ES-I3 (cell line): Measurements from ENCODE around the gene CCDC92.

Experiments used
- H3K36me3 ChIP-seq: 2 replicates; pipeline ENCODE4 v1.6.1; 2013; ENCODE audit warnings: mild to moderate bottlenecking, low read length, control low read depth, moderate library complexity; ENCODE audit not compliant: insufficient read depth
- H3K4me1 ChIP-seq: 2 replicates; pipeline ENCODE4 v1.6.1; 2013; ENCODE audit warnings: mild to moderate bottlenecking, control low read depth, low read length; ENCODE audit not compliant: insufficient read depth
- H3K9ac ChIP-seq: 2 replicates; pipeline ENCODE4 v1.6.1; 2013; ENCODE audit warnings: low read depth, mild to moderate bottlenecking, low read length, moderate library complexity
- H3K9me3 ChIP-seq: 2 replicates; pipeline ENCODE4 v1.6.1; 2013; ENCODE audit warnings: mild to moderate bottlenecking, low read length, moderate library complexity; ENCODE audit not compliant: control insufficient read depth, insufficient read depth

The CCDC92 gene

GRCh38 chr12:124007826-124008570 is 35.4 kb upstream of the CCDC92 start:
- H3K4me1 ChIP-seq, result peaks cover 13% of the 10 kb centered on the region; the same call in 1 of the 2 replicates
- no peaks in the 10 kb centered on the region; the same call in 1 of the 2 replicates for H3K36me3 ChIP-seq

GRCh38 chr12:124006846-124007713 is 34.4 kb upstream of the CCDC92 start:
- peaks cover 13% of the 10 kb centered on the region; the same call in 1 of the 2 replicates for H3K4me1 ChIP-seq
- H3K36me3 ChIP-seq, result no peaks in the 10 kb centered on the region
- no peak overlapping the region for H3K9ac ChIP-seq
- H3K9me3 ChIP-seq, result no peaks in the 10 kb centered on the region

More at GRCh38 chr12:124007826-124008570, 35.4 kb upstream of the CCDC92 start:
- no peaks in the 10 kb centered on the region for H3K9me3 ChIP-seq
- H3K9ac ChIP-seq, result no peak overlapping the region

- no peaks in the 10 kb centered on the region for H3K36me3 ChIP-seq
Measured at GRCh38 chr12:124006085-124006845, 33.6 kb upstream of the CCDC92 start.

GRCh38 chr12:124004233-124004875 is 31.7 kb upstream of the CCDC92 start:
- no peaks in the 10 kb centered on the region for H3K9me3 ChIP-seq
- no peaks in the 10 kb centered on the region for H3K36me3 ChIP-seq
- H3K4me1 ChIP-seq, result peaks cover 13% of the 10 kb centered on the region; the same call in 1 of the 2 replicates
- H3K9ac ChIP-seq, result no peak overlapping the region

More at GRCh38 chr12:124006085-124006845, 33.6 kb upstream of the CCDC92 start:
- Histone ChIP-seq H3K9me3 (no peaks in the 10 kb centered on the region), H3K4me1 (peaks cover 13% of the 10 kb centered on the region; the same call in 1 of the 2 replicates), H3K9ac (no peak overlapping the region)

GRCh38 chr12:124002654-124003053 is 30.0 kb upstream of the CCDC92 start:
- Histone ChIP-seq H3K4me1 (peaks cover 6% of the 10 kb centered on the region; the same call in 1 of the 2 replicates), H3K9me3 (no peaks in the 10 kb centered on the region), H3K9ac (no peak overlapping the region), H3K36me3 (no peaks in the 10 kb centered on the region)

- H3K36me3 ChIP-seq, result no peaks in the 10 kb centered on the region
- peaks cover 4% of the 10 kb centered on the region; the same call in 1 of the 2 replicates for H3K4me1 ChIP-seq
- H3K9me3 ChIP-seq, result no peaks in the 10 kb centered on the region
- no peak overlapping the region for H3K9ac ChIP-seq
Measured at GRCh38 chr12:124002021-124002644, 29.5 kb upstream of the CCDC92 start.

GRCh38 chr12:124001343-124001742 is 28.7 kb upstream of the CCDC92 start:
- no peaks in the 10 kb centered on the region for H3K4me1 ChIP-seq
- H3K9ac ChIP-seq, result no peak overlapping the region
- no peaks in the 10 kb centered on the region for H3K9me3 ChIP-seq
- H3K36me3 ChIP-seq, result no peaks in the 10 kb centered on the region

- H3K36me3 ChIP-seq, result no peaks in the 10 kb centered on the region
- no peaks in the 10 kb centered on the region for H3K4me1 ChIP-seq
- H3K9me3 ChIP-seq, result no peaks in the 10 kb centered on the region
- no peak overlapping the region for H3K9ac ChIP-seq
Measured at GRCh38 chr12:124000111-124000510, 27.5 kb upstream of the CCDC92 start.

GRCh38 chr12:123998991-123999359 is 26.3 kb upstream of the CCDC92 start:
- H3K4me1 ChIP-seq, result no peaks in the 10 kb centered on the region
- no peaks in the 10 kb centered on the region for H3K36me3 ChIP-seq
- no peaks in the 10 kb centered on the region for H3K9me3 ChIP-seq
- no peak overlapping the region for H3K9ac ChIP-seq

- H3K36me3 ChIP-seq, result no peaks in the 10 kb centered on the region
- H3K4me1 ChIP-seq, result no peaks in the 10 kb centered on the region
- H3K9ac ChIP-seq, result no peak overlapping the region
- no peaks in the 10 kb centered on the region for H3K9me3 ChIP-seq
Measured at GRCh38 chr12:123998344-123998990, 25.8 kb upstream of the CCDC92 start.

GRCh38 chr12:123997908-123998307 is 25.3 kb upstream of the CCDC92 start:
- Histone ChIP-seq H3K4me1 (no peaks in the 10 kb centered on the region), H3K9ac (no peak overlapping the region), H3K36me3 (no peaks in the 10 kb centered on the region), H3K9me3 (no peaks in the 10 kb centered on the region)

GRCh38 chr12:123997033-123997822 is 24.6 kb upstream of the CCDC92 start:
- Histone ChIP-seq H3K4me1 (no peaks in the 10 kb centered on the region), H3K36me3 (no peaks in the 10 kb centered on the region), H3K9me3 (no peaks in the 10 kb centered on the region), H3K9ac (no peak overlapping the region)
